GM21447 (cell line): ENCODE data around the gene NAP1L1.

Source experiments
- ATAC-seq: cut with Tn5 transposase; IDR thresholded peaks from one replicate; pipeline ENCODE4 v1.9.1; 2021; ENCODE audit not compliant: unreplicated experiment

NAP1L1 gene

DNA sequence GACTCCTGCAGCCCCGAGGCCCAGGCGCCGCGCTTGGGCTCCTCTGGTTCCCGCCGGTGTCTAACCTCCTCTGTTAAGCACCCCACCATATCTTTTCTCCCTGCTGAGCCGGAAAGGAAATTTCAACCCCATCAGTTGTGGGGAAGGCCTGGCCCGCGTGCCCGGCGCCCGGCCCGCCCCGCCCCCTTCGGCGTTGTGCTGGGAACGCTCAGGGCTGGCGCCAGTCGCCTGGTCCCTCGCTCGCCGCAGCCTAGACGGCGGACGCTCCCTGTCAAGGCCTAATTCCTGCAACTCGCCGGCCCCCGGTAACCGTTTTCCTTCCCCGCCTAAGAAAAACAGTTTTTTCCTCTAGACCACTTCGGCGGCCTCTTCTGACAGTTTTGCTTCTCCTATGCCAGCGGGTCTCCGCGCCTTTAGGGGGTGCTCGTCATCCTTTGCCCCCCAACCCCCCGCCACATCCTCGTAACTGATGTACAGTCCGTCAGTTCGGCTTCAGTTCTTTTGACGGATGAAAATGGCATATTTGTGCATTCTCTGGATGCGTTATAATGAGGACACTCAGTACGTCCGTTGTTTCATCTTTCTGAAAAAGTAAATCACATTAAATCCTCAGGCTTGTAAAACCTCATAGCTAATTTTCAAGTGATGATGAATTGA lies 506 bp upstream of the NAP1L1 start:
- peak; percentile 51 for ATAC-seq

DNA sequence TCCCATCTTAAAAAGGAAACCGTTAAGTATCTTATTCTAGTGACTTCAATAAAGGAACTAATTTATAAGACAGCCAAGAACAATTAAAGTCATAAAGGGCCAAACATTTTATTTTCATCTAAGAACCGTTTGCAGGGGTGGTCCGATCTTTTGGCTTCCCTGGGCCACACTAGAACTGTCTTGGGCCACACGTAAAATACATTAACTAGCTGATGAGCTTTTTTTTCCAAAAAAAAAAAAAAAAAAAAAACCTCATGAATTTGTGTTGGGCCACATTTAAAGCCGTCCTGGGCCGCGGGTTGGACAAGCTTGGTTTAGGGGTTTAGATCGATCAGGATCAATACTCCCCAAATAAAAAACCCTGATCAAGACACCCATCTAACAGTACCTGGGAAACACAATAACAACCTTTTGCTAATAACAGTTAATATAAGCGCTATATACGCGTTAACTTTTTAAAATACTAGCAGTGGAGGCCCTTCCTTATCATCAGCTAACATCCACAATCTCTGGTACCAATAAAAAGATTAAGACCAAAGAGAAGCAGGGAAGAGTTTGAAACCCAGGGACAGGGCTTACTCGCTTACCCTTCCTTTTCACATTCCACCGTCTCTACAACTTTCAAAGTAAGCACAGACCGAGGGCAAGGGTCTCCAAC lies 1.1 kb downstream of the NAP1L1 start:
- no peak for ATAC-seq

DNA sequence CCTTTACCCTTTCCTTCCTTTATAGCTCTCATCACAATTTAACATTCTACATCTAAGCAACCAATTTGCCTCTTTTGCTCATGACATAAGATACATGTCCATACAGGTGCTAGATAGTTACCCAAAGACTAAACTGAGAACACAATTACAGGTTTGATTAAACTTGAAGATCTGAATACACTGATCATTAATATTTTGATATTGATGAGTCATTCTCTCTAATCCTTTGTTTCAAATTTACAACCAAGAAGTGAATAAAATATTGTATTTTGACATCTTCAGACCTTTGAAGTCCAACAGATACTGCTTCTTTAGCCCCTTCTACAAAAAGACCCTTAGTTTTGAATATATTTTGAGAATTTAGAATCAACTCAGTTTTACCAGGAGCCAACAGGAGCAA lies 2.6 kb downstream of the NAP1L1 start:
- ATAC-seq: no peak

DNA sequence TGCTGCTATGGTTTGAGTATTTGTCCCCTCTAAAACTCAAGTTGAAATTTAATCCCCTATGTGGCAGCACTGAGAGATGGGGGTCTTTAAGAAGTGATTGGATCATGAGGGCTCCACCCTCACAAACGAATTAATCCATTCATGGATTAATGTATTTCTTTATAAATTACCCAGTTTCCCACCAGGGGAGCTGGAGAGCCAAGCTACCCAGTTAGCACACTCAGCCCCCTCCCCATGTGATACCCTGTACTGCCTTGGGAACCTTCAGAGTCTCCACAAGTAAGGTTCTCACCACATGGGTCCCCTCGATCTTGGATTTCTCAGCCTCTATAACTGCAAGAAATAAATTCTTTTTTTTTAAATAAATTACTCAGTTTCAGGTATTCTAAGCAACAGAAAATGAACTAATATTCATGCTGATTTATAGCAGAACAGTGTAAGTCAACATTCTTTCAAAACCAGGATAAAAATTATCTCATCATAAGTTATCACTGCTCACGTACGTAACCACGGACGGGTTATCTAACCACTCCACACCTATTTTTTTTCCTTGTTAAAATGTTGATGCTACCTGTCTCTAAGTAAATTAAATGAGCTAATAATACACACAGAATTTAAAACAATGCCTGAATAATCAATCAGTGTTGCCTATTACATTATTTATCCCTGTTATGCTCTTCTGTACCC lies 3.6 kb downstream of the NAP1L1 start:
- ATAC-seq: no peak

DNA sequence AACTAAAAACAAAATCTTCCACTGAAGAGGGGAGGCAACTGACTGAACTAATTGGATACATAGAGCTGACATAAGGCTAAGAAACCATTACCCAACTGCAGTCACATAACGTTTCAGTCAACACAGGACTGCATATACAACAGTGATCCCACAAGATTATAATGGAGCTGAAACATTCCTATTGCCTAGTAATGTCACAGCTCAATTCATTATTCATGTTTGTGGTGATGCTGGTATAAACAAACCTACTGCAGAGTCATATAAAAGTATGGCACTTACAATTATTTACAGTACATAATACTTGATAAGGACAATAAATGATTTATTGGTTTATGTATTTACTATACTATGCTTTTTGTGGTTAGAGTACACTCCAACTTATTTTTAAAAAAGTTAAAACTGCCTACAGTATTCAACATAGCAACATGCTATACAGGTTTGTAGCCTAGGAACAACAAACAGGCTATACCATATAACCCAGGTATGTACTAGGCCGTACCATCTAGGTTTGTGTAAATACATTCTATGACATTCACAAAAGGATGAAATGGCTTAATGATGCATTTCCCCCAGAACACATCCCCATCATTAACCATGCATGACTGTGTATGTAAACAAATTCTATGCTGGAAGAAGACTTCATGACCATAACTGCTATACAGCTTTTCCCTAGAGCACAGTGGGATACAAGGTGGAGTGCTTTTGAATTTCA lies 4.3 kb downstream of the NAP1L1 start:
- no peak for ATAC-seq

DNA sequence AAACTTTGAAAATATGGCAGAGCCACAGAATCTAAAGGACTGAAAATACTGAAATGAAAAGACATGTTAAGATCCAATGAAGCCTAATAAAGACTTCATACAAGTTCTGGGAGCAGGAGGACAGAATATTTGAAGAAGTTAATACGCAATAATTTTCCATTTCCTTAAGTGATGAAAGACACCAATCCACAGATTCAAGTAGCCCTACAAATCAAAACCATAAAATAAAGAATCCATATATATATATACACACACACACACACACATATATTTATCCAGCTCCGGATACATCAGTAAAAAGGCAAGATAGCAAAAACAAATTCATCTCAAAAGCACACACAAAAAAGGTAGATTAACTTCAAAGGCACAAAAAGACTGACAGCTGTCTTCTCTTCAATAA lies 5.7 kb downstream of the NAP1L1 start:
- ATAC-seq: no peak

DNA sequence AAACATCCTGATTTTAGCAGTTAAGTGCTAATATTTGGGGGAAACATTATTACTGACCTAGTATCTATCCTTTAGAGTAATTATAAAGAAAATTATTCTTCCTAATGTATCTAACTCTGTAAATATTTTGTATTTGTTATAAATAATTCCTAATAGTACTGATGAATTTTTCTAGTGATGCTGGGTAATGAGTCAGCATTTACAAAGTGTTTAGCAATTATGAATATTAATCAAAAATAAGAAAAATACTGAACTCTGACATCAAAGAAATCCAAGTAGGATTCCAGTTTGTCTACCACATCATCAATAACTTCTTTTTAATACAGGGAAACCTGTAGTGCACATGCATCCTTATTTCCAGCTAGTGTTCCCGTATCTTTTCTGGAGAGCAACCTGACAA lies 9.0 kb downstream of the NAP1L1 start:
- ATAC-seq: no peak

DNA sequence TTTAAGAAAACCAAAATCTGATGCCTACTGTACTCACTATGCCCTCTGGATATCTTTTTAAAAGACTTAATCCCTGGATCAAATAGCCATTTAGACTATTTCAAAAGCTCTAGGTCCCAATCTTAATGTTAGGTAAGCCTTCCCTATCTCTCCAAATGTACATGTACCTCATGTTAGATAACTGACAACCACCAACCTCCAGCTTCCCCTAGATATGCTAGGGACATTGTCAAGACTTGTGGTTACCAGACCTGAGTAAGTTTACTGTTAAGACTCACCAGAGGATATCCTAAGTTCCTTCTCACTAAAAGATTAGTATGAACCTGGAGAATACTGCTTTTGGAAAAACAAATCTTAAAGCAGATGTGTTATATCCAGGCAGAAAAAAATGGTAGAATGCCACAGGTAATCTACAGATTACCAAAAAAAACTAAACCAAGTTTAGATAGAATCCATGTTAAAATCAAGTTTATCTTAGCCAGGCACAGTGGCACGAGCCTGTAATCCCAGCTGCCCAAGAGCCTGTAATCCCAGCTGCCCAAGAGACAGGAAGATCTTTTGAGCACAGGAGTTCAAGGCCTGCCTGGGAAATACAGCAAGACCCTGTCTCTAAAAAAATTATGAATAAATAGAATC lies 9.7 kb downstream of the NAP1L1 start:
- ATAC-seq: no peak

DNA sequence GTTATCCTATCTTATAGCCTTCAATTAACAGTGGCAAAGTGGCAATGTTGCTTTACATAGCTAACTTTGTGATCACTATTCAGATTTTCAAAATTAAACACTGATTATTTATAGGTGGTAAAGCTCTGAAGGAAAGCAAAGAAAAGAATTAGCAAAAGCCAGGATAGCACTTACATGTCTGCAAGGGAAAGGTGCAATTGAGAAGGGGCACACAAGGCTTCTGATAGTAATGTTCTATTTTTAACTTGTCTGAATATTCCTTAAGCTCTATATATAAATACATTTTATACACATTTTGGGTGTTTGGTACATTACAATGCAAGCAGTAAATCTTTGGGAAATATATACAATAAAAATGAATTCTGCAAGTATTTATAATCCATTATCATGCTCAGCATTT lies 10.9 kb downstream of the NAP1L1 start:
- no peak for ATAC-seq

DNA sequence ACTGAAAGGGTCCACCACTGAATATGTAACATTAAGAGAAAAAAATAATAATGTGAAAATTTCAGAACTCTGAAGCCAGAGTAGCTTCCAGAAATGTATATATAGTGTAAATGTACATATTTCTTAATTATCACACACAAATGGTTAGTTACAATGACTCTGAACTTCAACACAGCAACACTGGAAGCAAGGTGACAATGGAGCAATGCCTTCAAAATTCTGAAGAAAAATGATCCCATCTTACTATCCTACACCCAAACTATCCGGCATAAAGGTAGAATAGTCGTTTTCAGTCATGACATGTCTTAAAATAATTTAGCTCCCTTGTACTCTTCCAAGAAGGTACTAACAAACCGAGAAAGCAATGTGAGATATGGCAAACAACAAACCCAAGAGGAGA lies 11.9 kb downstream of the NAP1L1 start:
- no peak for ATAC-seq

DNA sequence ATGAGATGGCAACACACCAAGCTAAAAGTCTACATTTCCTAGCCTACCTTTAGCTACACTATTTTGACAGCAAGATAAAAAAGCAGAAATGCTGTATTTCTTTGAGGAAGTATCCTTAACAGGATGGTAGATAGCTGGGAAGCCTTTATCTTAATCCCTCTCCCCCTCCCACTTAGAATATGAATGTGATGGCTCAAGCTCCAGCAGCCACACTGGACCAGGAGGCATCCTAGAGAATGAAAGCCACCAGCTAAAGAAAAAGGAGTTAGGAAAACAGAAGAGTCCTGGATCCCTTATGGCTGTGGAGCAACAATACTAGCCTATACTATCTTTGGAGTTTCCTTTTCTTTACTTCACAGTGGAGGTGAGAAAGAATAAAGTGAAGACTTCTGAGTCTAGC lies 15.1 kb downstream of the NAP1L1 start:
- no peak for ATAC-seq

DNA sequence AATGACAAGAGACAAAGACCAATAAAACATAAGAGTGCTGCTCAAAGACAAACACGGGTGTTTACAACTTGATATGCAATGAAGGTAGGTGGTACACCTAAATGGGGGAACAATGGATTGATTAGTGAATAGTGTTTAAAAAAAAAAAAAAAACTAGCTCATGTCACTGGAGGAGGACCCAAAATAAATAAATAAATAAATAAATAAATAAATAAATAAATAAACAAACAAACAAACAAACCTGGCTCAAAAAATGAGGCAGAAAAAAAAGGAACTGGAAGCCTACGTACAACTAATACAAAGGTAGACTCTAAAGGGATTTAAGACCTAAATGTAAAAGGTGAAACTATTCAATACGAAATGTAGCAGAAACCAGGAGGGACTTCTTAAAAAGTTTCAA lies 18.6 kb downstream of the NAP1L1 start:
- ATAC-seq: no peak

DNA sequence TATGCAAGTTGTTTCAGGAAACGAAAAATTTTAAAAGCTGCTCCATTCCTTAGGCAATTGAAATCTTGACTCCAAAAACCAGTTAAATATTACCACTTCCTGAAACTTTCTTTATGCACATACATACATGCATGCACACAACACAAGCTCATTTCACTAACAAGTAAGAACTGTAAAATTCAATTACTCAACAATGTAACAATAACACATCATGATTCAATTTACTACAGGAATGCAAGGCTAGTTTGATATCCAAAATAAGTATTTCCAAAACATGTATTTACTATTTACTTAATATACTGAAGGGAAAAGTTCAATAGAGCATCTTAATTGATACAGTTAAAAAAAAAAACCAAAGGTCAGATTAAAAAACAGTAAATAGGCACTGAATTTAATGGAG lies 19.6 kb downstream of the NAP1L1 start:
- no peak for ATAC-seq

DNA sequence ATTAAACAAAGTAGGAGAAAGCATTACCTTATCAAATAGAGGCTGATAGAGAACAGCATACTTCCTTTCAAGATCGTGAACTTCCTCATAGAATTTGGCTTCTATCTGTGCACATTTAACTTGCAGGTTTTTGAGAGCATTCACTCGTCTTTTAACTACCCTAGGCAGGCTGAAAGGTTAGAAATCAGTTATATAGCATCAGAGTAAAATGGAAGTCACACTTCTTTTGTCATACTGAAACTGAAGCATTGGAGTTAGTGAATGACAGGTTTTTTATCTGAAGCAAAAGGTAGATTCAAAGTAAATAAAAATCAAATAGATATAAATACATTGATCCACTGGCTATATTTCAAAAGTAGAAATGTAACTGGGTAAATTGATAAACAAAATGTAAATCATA lies 24.4 kb downstream of the NAP1L1 start:
- no peak for ATAC-seq

DNA sequence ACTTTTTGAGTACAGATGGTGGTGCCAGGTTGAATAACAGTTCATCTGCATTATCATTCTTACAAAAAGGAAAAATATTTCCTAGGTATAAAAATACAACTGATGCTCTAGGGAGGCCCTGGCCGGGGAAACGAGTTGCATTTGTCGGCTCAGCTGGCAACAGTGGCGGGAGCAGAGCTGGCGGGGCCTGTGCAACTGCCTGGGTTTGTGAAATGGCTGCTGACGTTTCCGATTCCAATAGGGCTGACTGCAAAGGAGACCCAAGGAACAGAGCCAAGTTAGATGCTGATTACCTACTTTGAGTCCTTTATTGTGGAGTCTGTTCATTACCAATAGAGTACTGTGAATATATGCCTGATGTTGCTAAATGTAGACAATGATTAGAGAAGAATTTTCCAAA lies 27.2 kb downstream of the NAP1L1 start:
- no peak for ATAC-seq

DNA sequence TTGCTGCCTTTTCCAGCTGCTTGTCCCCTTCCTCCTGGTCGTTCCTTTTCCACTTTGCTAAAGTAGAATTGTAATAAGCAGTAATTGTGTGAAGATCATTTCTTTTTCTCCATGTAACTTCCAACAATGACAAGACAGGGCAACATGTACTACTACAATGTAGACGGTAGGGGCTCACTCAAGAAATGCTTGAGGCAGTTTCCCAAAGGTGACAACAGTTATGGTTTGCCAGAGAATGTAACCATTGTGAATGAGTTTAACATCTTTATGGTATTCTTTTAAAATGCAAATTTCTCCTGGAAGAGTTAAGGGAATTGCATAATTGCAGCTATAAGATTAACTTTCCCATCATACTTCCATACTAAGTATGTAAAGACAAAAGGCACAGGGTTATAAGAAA lies 29.1 kb downstream of the NAP1L1 start:
- no peak for ATAC-seq

DNA sequence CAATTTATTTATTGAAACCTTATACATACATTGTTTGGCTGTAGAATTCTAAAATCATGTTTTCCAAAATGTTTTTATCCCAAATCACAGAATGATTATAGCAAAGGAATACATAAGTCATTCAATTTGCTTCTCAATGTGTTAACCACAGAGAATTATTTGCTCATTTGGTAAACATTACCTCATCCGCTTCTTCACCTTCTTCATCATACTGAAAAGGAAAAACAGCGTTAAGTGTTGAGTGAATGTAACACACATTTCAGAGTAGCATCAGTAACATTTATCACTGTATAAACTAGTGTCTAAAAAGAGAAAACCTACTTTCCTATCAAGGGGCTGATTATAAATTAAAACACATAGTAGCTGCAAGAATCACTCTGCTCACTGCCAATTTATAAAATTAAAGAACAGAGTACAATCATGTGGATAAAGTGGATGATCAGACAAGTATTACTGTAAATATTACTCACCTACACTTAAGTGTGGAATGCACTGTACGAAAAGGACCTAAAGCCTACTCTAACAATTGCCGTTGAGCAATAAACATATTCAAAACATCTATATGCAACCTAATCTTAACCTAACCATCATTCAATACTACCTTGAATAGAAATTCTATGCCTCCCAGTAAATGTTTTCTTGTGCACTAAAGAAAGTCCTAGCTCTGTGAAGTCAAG lies 34.8 kb downstream of the NAP1L1 start:
- no peak for ATAC-seq

DNA sequence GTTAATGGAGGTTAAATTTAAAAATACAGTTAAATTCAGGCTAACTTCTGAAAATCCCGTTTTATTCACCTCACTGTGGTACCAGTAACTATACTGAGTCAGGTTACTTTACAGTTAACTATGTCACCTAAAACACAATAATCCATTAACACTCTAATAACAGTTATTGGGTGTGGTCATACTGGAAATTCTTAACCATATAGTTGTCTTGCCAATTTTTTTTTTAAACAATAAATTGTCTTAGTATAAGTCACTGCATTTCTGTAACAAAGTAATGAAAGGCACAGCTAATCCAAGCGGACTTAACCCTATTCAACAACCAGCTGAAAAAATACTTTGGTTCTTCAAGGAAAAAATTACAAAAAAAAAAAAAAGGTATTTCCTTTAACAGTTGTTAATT lies 36.7 kb downstream of the NAP1L1 start:
- ATAC-seq: no peak

DNA sequence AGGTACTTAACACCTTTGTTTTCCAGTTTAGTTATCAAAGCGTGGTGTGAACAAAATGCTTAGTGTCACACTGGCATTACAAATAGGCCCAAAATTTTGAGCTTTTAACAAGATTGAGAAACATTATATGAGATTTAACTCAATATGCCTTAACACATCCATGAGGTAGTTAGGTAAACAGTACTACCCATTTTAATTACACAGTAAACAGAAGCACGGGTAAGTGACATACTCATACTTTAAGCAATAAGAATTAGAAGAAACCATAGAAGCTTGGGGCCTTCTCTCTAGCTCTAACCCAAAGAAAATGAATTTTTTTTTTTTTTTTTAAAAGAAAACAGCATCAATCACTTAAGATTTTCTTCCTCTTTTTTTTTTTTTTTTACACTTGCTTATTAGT lies 37.4 kb downstream of the NAP1L1 start:
- ATAC-seq: no peak

DNA sequence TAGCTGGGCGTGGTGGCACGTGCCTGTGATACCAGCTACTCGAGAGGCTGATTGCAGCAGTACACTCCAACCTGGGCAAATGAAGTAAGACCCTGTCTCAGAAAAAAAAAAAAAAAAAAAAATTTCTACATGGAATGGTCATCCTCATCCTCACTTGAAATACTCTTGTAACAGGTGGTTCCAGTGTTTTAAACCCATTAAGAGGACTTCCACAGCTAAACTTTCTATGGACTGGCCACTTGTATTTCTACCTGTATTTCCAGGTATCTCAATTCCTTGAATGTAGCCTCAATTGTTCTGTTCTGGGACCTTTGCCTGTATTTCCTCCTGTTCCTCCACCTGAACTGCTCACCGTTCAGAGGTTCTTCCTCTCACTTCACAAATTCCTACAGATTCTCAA lies 41.1 kb downstream of the NAP1L1 start:
- no peak for ATAC-seq

DNA sequence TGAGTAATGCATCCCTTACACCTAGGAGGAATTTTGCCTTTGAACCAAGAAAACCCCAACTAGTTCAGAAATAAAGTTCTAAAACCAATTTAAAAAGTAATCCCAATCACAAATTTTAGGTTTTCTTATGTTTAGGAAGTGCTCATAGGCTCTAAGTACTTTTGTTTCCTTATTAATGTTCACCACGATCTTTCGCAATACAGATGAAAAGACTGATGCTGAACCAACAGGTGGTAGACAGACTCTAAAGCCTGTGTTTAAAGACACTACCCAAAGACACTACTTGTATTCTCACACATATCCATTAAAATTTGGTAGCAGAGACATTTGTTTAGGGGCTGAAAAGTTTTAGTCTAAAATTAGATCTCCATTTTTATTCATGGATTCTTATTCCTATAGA lies 42.3 kb downstream of the NAP1L1 start:
- no peak for ATAC-seq
